Measurements from ENCODE around the gene TRIM24.

DNA sequence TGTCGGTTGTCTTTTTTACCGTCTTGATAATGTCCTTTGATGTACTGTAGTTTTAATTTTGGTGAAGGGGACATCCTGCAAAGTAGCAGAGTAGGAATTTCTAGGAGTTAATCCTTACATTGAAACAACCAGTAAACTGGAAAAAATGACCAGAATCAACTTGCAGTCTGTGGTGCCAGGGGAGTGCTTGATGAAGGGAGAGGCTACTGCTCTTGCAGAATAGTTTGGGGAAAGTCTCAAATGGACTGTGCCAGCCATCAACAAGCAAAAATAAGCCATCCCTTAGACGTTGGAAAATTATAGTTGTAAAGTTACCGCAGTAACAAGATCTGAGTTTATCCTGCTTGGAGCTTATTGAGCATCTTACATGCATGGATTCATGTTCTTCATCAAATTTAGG is 32.4 kb downstream of the TRIM24 start:
- no peak for TF ChIP-seq POLR2A (IDR thresholded peaks at IDR 0.05)
- TF ChIP-seq, protein P1, sequence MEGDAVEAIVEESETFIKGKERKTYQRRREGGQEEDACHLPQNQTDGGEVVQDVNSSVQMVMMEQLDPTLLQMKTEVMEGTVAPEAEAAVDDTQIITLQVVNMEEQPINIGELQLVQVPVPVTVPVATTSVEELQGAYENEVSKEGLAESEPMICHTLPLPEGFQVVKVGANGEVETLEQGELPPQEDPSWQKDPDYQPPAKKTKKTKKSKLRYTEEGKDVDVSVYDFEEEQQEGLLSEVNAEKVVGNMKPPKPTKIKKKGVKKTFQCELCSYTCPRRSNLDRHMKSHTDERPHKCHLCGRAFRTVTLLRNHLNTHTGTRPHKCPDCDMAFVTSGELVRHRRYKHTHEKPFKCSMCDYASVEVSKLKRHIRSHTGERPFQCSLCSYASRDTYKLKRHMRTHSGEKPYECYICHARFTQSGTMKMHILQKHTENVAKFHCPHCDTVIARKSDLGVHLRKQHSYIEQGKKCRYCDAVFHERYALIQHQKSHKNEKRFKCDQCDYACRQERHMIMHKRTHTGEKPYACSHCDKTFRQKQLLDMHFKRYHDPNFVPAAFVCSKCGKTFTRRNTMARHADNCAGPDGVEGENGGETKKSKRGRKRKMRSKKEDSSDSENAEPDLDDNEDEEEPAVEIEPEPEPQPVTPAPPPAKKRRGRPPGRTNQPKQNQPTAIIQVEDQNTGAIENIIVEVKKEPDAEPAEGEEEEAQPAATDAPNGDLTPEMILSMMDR (IDR thresholded peaks at IDR 0.05), result no peak

All from ovary (tissue), 3 donors.